ENCODE measurements around the gene LAMA1. TPM values are rescaled to one million over a fixed set of nuclear protein-coding genes. Genes with fewer than 3 reads are reported as not detected.
A peak's percentile ranks its signal among the peaks of the same experiment; 100 is the strongest.

The LAMA1 gene
- total and polyA plus RNA-seq, 2 of the 4 experiments (the other 2 are of a cell fraction) = 10.9 to 15.5 TPM

GRCh38 chr18:7059276-7059675, 58.3 kb downstream of the LAMA1 start:
- ChIA-PET CTCF (no interaction called here), POLR2A (ENCODE audit: unreplicated experiment) (no interaction called here)
- peaks cover 4% of the 10 kb centered on the region; the same call in 1 of the 2 replicates for H3K4me1 ChIP-seq (ENCODE audit: control insufficient read depth, insufficient read depth, low read length)
- no peak overlapping the region for H3K18ac ChIP-seq (ENCODE audit: low read depth, low read length)
- no peak overlapping the region for H4K8ac ChIP-seq (ENCODE audit: low read depth in 2 of 2, low read length in 2 of 2)
- H3K9me3 ChIP-seq (ENCODE audit: control insufficient read depth, insufficient read depth, low read length) = no peaks in the 10 kb centered on the region
- H3K4me3 ChIP-seq (ENCODE audit: insufficient read depth, low read depth, low read length) = no peak overlapping the region
- intact Hi-C loops (cut with micrococcal nuclease) = no loop called here
- H3K36me3 ChIP-seq (ENCODE audit: control insufficient read depth, insufficient read depth, low read length) = no peaks in the 10 kb centered on the region
- TF ChIP-seq MXI1 (IDR thresholded peaks at IDR 0.05; ENCODE audit: borderline replicate concordance, low read depth, low read length) (no peak), CEBPB (IDR thresholded peaks at IDR 0.05; ENCODE audit: low read depth, low read length) (no peak), BHLHE40 (IDR thresholded peaks at IDR 0.05; ENCODE audit: low read depth, low read length) (no peak), CHD1 (IDR thresholded peaks at IDR 0.05; ENCODE audit: low read depth, low read length) (no peak), MAZ (IDR thresholded peaks at IDR 0.05; ENCODE audit: borderline replicate concordance, low read depth, low read length) (no peak), CTCF (conservative IDR thresholded peaks at IDR 0.05; ENCODE audit: low read depth, low read length) (no peak)
- BruUV-seq (replicated peaks) = no TSS peak
- no peak overlapping the region for H3K9ac ChIP-seq (ENCODE audit: low read depth, low read length)
- H3K4ac ChIP-seq (ENCODE audit: low read depth, low read length) = no peak overlapping the region
- dilution Hi-C loops (cut with HindIII; ENCODE audit: low sequenced_read_pairs, unreplicated experiment) = no loop called here
- DNase-seq = peak; percentile 24
- H4K91ac ChIP-seq (ENCODE audit: insufficient read depth, low read depth, low read length) = no peak overlapping the region
- no peak overlapping the region for H3K23ac ChIP-seq (ENCODE audit: low read depth, low read length)
- in situ Hi-C loops (cut with MboI; ENCODE audit: low sequenced_read_pairs) = no loop called here
- no peak overlapping the region for H2AK9ac ChIP-seq (replicated peaks; ENCODE audit: low read depth, low read length, poor library complexity)
- H3K56ac ChIP-seq (ENCODE audit: extremely low read depth, insufficient read depth, low read length) = no peak overlapping the region
- no peak overlapping the region for H2AK5ac ChIP-seq (ENCODE audit: low read depth, low read length)
- H3K79me1 ChIP-seq (ENCODE audit: low read depth in 1 of 2, low read length in 2 of 2) = no peaks in the 10 kb centered on the region
- H4K5ac ChIP-seq (ENCODE audit: low read depth, low read length) = no peak overlapping the region
- no peak overlapping the region for H2BK15ac ChIP-seq (ENCODE audit: low read depth, low read length)
- WGBS, 2 experiments (ENCODE audit: extremely low coverage in 2 of 2, insufficient read length in 1 of 2) = no CpG with 5 or more reads among the region's 2 CpGs
- H4K20me1 ChIP-seq (ENCODE audit: insufficient read depth, low read length) = no peaks in the 10 kb centered on the region
- no peak overlapping the region for H2BK5ac ChIP-seq (ENCODE audit: low read depth, low read length, poor library complexity, severe bottlenecking)
- H3K27me3 ChIP-seq (ENCODE audit: control insufficient read depth, insufficient read depth, low read length) = no peaks in the 10 kb centered on the region
- no peak overlapping the region for H3K27ac ChIP-seq (ENCODE audit: insufficient read depth, low read length)
- H2BK120ac ChIP-seq (ENCODE audit: low read depth, low read length) = no peak overlapping the region
- no peaks in the 10 kb centered on the region for H3K9me1 ChIP-seq (ENCODE audit: insufficient read depth, low read length)
- H3K14ac ChIP-seq (replicated peaks; ENCODE audit: low read depth, low read length) = no peak overlapping the region
- no peak overlapping the region for H3K4me2 ChIP-seq (ENCODE audit: low read depth, low read length)
- peak; percentile 32 for ATAC-seq (ENCODE audit: low read depth)
- H2BK20ac ChIP-seq (ENCODE audit: low read depth, low read length) = no peak overlapping the region
- H2AFZ ChIP-seq (replicated peaks; ENCODE audit: low read length, poor library complexity) = no peak overlapping the region
